H1 (cell line): ENCODE measurements around the gene AGPAT4. TPM values are rescaled to one million over a fixed set of nuclear protein-coding genes. Genes with fewer than 3 reads are reported as not detected.

ENCODE experiments used
- CTCF ChIA-PET: fragments of 300-600 bp; sonication (Branson Sonifier 250); formaldehyde crosslinking; loops from one replicate; lab custom pipeline; 2021; ENCODE audit not compliant: partially characterized antibody; lab: Charles Lee
- POLR2A ChIA-PET: fragments of 300-600 bp; sonication (Branson Sonifier 250); formaldehyde crosslinking; loops from one replicate; lab custom pipeline; 2021; ENCODE audit warnings: inconsistent platforms; ENCODE audit not compliant: partially characterized antibody; lab: Charles Lee
- DNase-seq, 2 experiments: peaks; one replicate each; pipeline versions ENCODE4 v3.0.0 to v3.0.0-alpha.2; 2010 to 2022; ENCODE audit warnings: low spot score in 2 of 2, low read depth in 1 of 2, mixed read lengths in 1 of 2
- FAIRE-seq: peaks from 2 replicates; lab custom pipeline; 2011; peaks lifted over from hg19 to GRCh38; lab: Jason Lieb, UNC
- H2AFZ ChIP-seq: 2 replicates; pipeline ENCODE4 v1.8.1; 2012; ENCODE audit warnings: low read length, inconsistent platforms
- H2AK5ac ChIP-seq: 2 replicates; pipeline ENCODE4 v1.6.1; 2013; ENCODE audit warnings: low read depth, low read length
- H2BK120ac ChIP-seq: replicated peaks from 2 replicates; pipeline ENCODE3; 2013; ENCODE audit warnings: low read depth, low read length, inconsistent platforms
- H2BK12ac ChIP-seq: 2 replicates; pipeline ENCODE4 v1.6.1; 2013; ENCODE audit warnings: low read depth, low read length
- H2BK15ac ChIP-seq: 2 replicates; pipeline ENCODE4 v1.6.1; 2013; ENCODE audit warnings: low read length
- H2BK20ac ChIP-seq: 2 replicates; pipeline ENCODE4 v1.6.1; 2013; ENCODE audit warnings: low read length
- H2BK5ac ChIP-seq: 2 replicates; pipeline ENCODE4 v1.6.1; 2013; ENCODE audit warnings: low read depth, low read length
- H3K14ac ChIP-seq: 2 replicates; pipeline ENCODE4 v1.6.1; 2013; ENCODE audit warnings: inconsistent platforms; ENCODE audit not compliant: insufficient read length
- H3K18ac ChIP-seq: 2 replicates; pipeline ENCODE4 v1.6.1; 2013; ENCODE audit warnings: low read length; ENCODE audit errors: extremely low read depth
- H3K23ac ChIP-seq: 2 replicates; pipeline ENCODE4 v1.6.1; 2013; ENCODE audit warnings: inconsistent platforms; ENCODE audit not compliant: insufficient read length
- H3K23me2 ChIP-seq: 2 replicates; pipeline ENCODE4 v1.6.1; 2013; ENCODE audit warnings: low read depth, low read length
- H3K27ac ChIP-seq: 2 replicates; pipeline ENCODE4 v1.6.1; 2011; ENCODE audit warnings: low read depth, low read length, inconsistent platforms
- H3K27me3 ChIP-seq, 4 experiments: replicated peaks in 1 of 4; 1 replicate in 1 of 4; 2 replicates in 3 of 4; pipeline versions ENCODE4 v1.6.1 to v1.8.1; 2011 to 2013; ENCODE audit warnings: low read length in 3 of 4, mild to moderate bottlenecking in 3 of 4, inconsistent platforms in 2 of 4, mixed read lengths in 2 of 4, moderate library complexity in 1 of 4; ENCODE audit not compliant: control insufficient read depth in 3 of 4, insufficient read depth in 3 of 4; ENCODE audit errors: extremely low read depth in 1 of 4
- H3K36me3 ChIP-seq, 4 experiments: 2 replicates each; pipeline versions ENCODE4 v1.6.1 to v1.8.1; 2011 to 2013; ENCODE audit warnings: mild to moderate bottlenecking in 4 of 4, low read length in 3 of 4, moderate library complexity in 2 of 4, control low read depth in 1 of 4, inconsistent platforms in 1 of 4; ENCODE audit not compliant: insufficient read depth in 4 of 4, control insufficient read depth in 2 of 4
- H3K4ac ChIP-seq: replicated peaks from 2 replicates; pipeline ENCODE3; 2013; ENCODE audit warnings: low read length, low read depth, mixed read lengths, inconsistent platforms; ENCODE audit not compliant: insufficient read length
- H3K4me1 ChIP-seq, 4 experiments: replicated peaks in 1 of 4; 1 replicate in 1 of 4; 2 replicates in 3 of 4; pipeline versions ENCODE4 v1.6.1 to v1.8.1; 2011 to 2013; ENCODE audit warnings: low read length in 3 of 4, inconsistent platforms in 2 of 4, mixed read lengths in 1 of 4; ENCODE audit not compliant: insufficient read depth in 4 of 4, control insufficient read depth in 3 of 4
- H3K4me2 ChIP-seq, 2 experiments: 2 replicates each; pipeline versions ENCODE4 v1.6.1 to v1.8.1; 2011 to 2013; ENCODE audit warnings: low read depth in 2 of 2, low read length in 2 of 2, control low read depth in 1 of 2, inconsistent platforms in 1 of 2, mild to moderate bottlenecking in 1 of 2; ENCODE audit not compliant: insufficient read depth in 1 of 2
- H3K4me3 ChIP-seq, 4 experiments: fragments of 200-600, 300-600 bp in 1 of 4; sonication (generic), shearing (Covaris generic), sonication (Bioruptor Twin) in 1 of 4; 2 replicates each; pipeline versions ENCODE4 v1.5.1 to v1.8.1; 2011 to 2016; ENCODE audit warnings: low read length in 4 of 4, low read depth in 3 of 4, control low read depth in 2 of 4, inconsistent platforms in 2 of 4, mild to moderate bottlenecking in 2 of 4, mixed read lengths in 1 of 4, moderate library complexity in 1 of 4; ENCODE audit not compliant: insufficient read depth in 2 of 4; ENCODE audit errors: extremely low read depth in 1 of 4
- H3K56ac ChIP-seq: replicated peaks from 2 replicates; pipeline ENCODE3; 2013; ENCODE audit warnings: low read depth, mild to moderate bottlenecking, mixed read lengths, low read length, inconsistent platforms; ENCODE audit not compliant: insufficient read length
- H3K79me1 ChIP-seq: 2 replicates; pipeline ENCODE4 v1.6.1; 2013; ENCODE audit warnings: low read depth, low read length, control low read depth
- H3K79me2 ChIP-seq, 2 experiments: 2 replicates each; pipeline versions ENCODE4 v1.6.1 to v1.8.1; 2012 to 2013; ENCODE audit warnings: low read length in 2 of 2, mild to moderate bottlenecking in 2 of 2, inconsistent platforms in 1 of 2; ENCODE audit not compliant: insufficient read depth in 2 of 2, control insufficient read depth in 1 of 2
- H3K9ac ChIP-seq, 4 experiments: replicated peaks in 1 of 4; 1 replicate in 1 of 4; 2 replicates in 3 of 4; pipeline versions ENCODE4 v1.6.1 to v1.8.1; 2011 to 2013; ENCODE audit warnings: low read depth in 3 of 4, low read length in 3 of 4, control low read depth in 2 of 4, mild to moderate bottlenecking in 2 of 4, moderate library complexity in 2 of 4, inconsistent platforms in 1 of 4; ENCODE audit errors: extremely low read depth in 1 of 4
- H3K9me3 ChIP-seq, 2 experiments: 2 replicates each; pipeline versions ENCODE4 v1.6.1 to v1.8.1; 2012 to 2013; ENCODE audit warnings: mild to moderate bottlenecking in 2 of 2, moderate library complexity in 2 of 2, control low read depth in 1 of 2, inconsistent platforms in 1 of 2, low read depth in 1 of 2, low read length in 1 of 2, mixed read lengths in 1 of 2; ENCODE audit not compliant: insufficient read depth in 2 of 2
- H4K20me1 ChIP-seq, 2 experiments: replicated peaks in 1 of 2; 2 replicates each; pipeline versions ENCODE3 to v1.8.1; 2011 to 2013; ENCODE audit warnings: inconsistent platforms in 2 of 2, low read length in 2 of 2, mild to moderate bottlenecking in 1 of 2; ENCODE audit not compliant: insufficient read depth in 2 of 2, control insufficient read depth in 1 of 2
- H4K5ac ChIP-seq: 2 replicates; pipeline ENCODE4 v1.6.1; 2013; ENCODE audit warnings: low read length, low read depth, mixed read lengths, inconsistent platforms; ENCODE audit not compliant: insufficient read length
- H4K8ac ChIP-seq: 2 replicates; pipeline ENCODE4 v1.8.0; 2013; ENCODE audit warnings: mild to moderate bottlenecking, moderate library complexity, low read length, inconsistent platforms; ENCODE audit not compliant: insufficient read depth; ENCODE audit errors: extremely low read depth
- H4K91ac ChIP-seq: replicated peaks from 2 replicates; pipeline ENCODE3; 2013; ENCODE audit warnings: low read length, mixed read lengths, inconsistent platforms; ENCODE audit not compliant: insufficient read length
- FOSL1 ChIP-seq: IDR thresholded peaks from 2 replicates; pipeline ENCODE4 v1.6.1; 2011; ENCODE audit warnings: mild to moderate bottlenecking, low read depth, low read length, moderate library complexity; ENCODE audit not compliant: insufficient read depth
- POLR2A ChIP-seq, 2 experiments: IDR thresholded peaks; 1 replicate in 1 of 2; 2 replicates in 1 of 2; pipeline ENCODE4 v1.6.1; 2011; ENCODE audit warnings: low read depth in 2 of 2, low read length in 2 of 2, mild to moderate bottlenecking in 2 of 2; ENCODE audit errors: control extremely low read depth in 1 of 2
- WGBS, 2 experiments: shearing (Covaris generic) in 1 of 2; methylation state at CpG; one replicate each; pipeline versions ENCODE4 v1.1.6 to v1.1.7; 2013 to 2015; ENCODE audit warnings: low lambda C conversion rate in 2 of 2, mixed read lengths in 2 of 2, inconsistent platforms in 1 of 2, low coverage in 1 of 2, missing lambda C conversion rate in 1 of 2; ENCODE audit not compliant: insufficient replicate concordance in 2 of 2, insufficient coverage in 1 of 2, insufficient read length in 1 of 2; ENCODE audit errors: extremely low coverage in 1 of 2, missing lambda C conversion rate in 1 of 2; 5-methylcytosine and 5-hydroxymethylcytosine counted together
- polyA plus RNA-seq, 7 experiments: library from polyadenylated mRNA; depleted of rRNA in 3 of 7; stranded (reverse) in 5 of 7; unstranded in 2 of 7; fragments of >200 nt in 5 of 7; fragments of 200-250 nt in 2 of 7; gene quantifications; 1 replicate in 5 of 7; 2 replicates in 1 of 7; 4 replicates in 1 of 7; pipeline versions ENCODE4 v1.2.1 to v1.2.3, GENCODE V29; 2011 to 2013; ENCODE audit warnings: missing spikeins in 2 of 7, mixed read lengths in 2 of 7
- total RNA-seq: library from RNA; stranded (reverse); fragmentation: NEBNext Ultra II Directional; extraction: Animal tissue kit (Norgen Biotek cat#: 25700); gene quantifications from 2 replicates; pipeline ENCODE4 v1.2.1, GENCODE V29; 2021

Gene AGPAT4
- total and polyA plus RNA-seq, 2 of the 8 experiments (the other 6 are each of a cell fraction or from before 2014, with no cell fraction given), result 13.5 to 23.8 TPM

GRCh38 chr6:161133963-161134362 lies 139.9 kb downstream of the AGPAT4 start:
- peaks cover 0 to 2% of the 10 kb centered on the region in 2 experiments for H4K20me1 ChIP-seq
- H3K23me2 ChIP-seq, result no peaks in the 10 kb centered on the region
- H3K9me3 ChIP-seq, result peaks cover 5 to 8% of the 10 kb centered on the region in 2 experiments; a peak in 3 of 4 replicates
- DNase-seq, result no peak
- H2BK5ac ChIP-seq, result no peak overlapping the region
- no peaks in the 10 kb centered on the region for H3K79me2 ChIP-seq
- peaks cover 2 to 39% (median 18%) of the 10 kb centered on the region in 4 experiments; a peak in 5 of 8 replicates for H3K36me3 ChIP-seq
- H3K4me2 ChIP-seq, result no peak overlapping the region
- CTCF ChIA-PET, result interaction anchor here (0.9 to 1.4 kb wide), 4 partner anchors 32 to 383 kb away, joined by 3 to 4 read pairs (median 4); no protein-coding TSS in a partner anchor
- no peak overlapping the region for H3K27ac ChIP-seq
- H2AK5ac ChIP-seq, result no peak overlapping the region
- H4K8ac ChIP-seq, result no peak overlapping the region
- H2BK120ac ChIP-seq, result no peak overlapping the region
- H4K5ac ChIP-seq, result no peak overlapping the region
- no peaks in the 10 kb centered on the region for H3K27me3 ChIP-seq
- TF ChIP-seq FOSL1, result no peak
- TF ChIP-seq POLR2A (IDR thresholded peaks at IDR 0.05; ENCODE audit: control extremely low read depth in 1 of 2, low read depth in 2 of 2, low read length in 2 of 2), result peak in 1 of 2 experiments; percentile 16; a peak in 1 of 3 replicates
- TF ChIP-seq, all 59 proteins: peak for 1
- POLR2A ChIA-PET, result no interaction called here
- Histone ChIP-seq H3K23ac (no peak overlapping the region), H3K4me3 (no peak overlapping the region), H3K4me1 (no peaks in the 10 kb centered on the region), H3K4ac (no peak overlapping the region), H3K56ac (no peak overlapping the region), H2BK12ac (no peak overlapping the region), H3K79me1 (no peaks in the 10 kb centered on the region), H2AFZ (no peak overlapping the region), H2BK20ac (no peak overlapping the region), H2BK15ac (no peak overlapping the region), H3K9ac (no peak overlapping the region), H3K14ac (no peak overlapping the region), H4K91ac (no peak overlapping the region), H3K18ac (no peak overlapping the region)
- FAIRE-seq, result no peak
- 92% methylated on average over 9 of the region's 9 CpGs; no CpG with 5 or more reads in 1 of the 2 experiments for WGBS, 2 experiments
